H1 (cell line): ENCODE measurements around the gene SMIM28.

ENCODE experiments used
- BCL11A ChIP-seq, 2 experiments: IDR thresholded peaks; one replicate each; pipeline ENCODE4 v1.6.1; 2011; ENCODE audit warnings: low read depth in 2 of 2, low read length in 2 of 2, mild to moderate bottlenecking in 2 of 2
- SUZ12 ChIP-seq: fragments of 200-600 bp; sonication (generic); IDR thresholded peaks from 2 replicates; pipeline ENCODE4 v1.6.1; 2012; ENCODE audit warnings: mild to moderate bottlenecking, inconsistent platforms, low read length, moderate library complexity, mixed read lengths

DNA sequence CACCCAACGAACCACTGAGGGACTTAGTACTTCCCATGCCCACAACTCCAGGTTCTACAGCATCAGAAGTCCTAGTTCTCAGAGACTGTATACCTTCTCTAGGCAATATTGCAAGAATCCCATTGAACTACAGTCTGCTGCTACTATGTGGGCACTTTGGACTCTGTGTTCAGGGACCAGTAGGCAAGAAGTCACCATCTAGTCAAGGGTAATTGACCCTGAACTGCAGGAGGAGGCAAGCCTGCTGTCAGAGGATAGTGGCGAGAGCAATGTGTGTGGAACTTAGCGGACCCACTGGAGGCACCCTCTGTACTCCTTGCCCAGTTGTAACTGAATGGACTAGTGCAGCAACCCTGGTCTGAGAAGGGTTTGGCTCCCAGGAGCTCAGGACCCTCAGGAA is 42.1 kb downstream of the SMIM28 start:
- TF ChIP-seq BCL11A (IDR thresholded peaks at IDR 0.05; ENCODE audit: low read depth in 2 of 2, low read length in 2 of 2), result no peak
- TF ChIP-seq SUZ12, result no peak
